A673 (cell line): ENCODE measurements around the gene NTN1.

ENCODE experiments used
- EZH2 ChIP-seq: fragments of 200-600 bp; sonication (generic); IDR thresholded peaks from 2 replicates; pipeline ENCODE4 v1.6.1; 2017; ENCODE audit warnings: borderline replicate concordance, low read depth, mild to moderate bottlenecking, mixed read lengths, antibody characterized with exemption, low read length; ENCODE audit not compliant: poor library complexity, severe bottlenecking
- TF ChIP-seq, protein P1 (sequence below): fragments of 300-800, 200-600 bp; sonication (generic); conservative IDR thresholded peaks from 2 replicates; pipeline ENCODE4 v1.5.1; 2017; ENCODE audit warnings: low read depth, mild to moderate bottlenecking, antibody characterized with exemption, low read length, moderate library complexity, mixed read lengths

DNA sequence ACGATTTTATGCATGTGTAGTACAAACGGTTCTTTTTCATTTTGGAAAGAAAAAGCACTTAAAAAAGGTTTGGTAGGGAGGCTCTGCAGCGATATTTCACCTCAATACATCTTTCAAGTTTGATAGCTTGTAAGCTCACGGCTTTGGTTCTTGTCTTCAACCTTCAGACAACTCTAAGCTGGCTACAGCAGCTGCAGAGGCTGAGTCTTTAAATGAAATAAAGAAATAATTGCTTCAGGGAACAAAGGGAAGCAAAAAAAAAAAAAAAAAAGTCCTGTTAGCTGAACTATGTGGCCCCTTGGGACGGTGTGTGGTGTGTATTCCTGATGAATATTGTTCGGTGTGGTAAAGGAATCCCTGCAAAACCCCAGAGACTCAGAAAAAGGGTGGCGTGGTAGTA lies 265.1 kb downstream of the NTN1 start:
- no peak for TF ChIP-seq EZH2
- TF ChIP-seq, protein P1, sequence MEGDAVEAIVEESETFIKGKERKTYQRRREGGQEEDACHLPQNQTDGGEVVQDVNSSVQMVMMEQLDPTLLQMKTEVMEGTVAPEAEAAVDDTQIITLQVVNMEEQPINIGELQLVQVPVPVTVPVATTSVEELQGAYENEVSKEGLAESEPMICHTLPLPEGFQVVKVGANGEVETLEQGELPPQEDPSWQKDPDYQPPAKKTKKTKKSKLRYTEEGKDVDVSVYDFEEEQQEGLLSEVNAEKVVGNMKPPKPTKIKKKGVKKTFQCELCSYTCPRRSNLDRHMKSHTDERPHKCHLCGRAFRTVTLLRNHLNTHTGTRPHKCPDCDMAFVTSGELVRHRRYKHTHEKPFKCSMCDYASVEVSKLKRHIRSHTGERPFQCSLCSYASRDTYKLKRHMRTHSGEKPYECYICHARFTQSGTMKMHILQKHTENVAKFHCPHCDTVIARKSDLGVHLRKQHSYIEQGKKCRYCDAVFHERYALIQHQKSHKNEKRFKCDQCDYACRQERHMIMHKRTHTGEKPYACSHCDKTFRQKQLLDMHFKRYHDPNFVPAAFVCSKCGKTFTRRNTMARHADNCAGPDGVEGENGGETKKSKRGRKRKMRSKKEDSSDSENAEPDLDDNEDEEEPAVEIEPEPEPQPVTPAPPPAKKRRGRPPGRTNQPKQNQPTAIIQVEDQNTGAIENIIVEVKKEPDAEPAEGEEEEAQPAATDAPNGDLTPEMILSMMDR = no peak
